Astrocyte (in vitro differentiated cells and primary cell): ENCODE data around the gene PYGB. TPM values are rescaled to one million over a fixed set of nuclear protein-coding genes. Genes with fewer than 3 reads are reported as not detected.

Source experiments
- DNase-seq: peaks from one replicate; pipeline ENCODE4 v3.0.0-alpha.2; 2010; ENCODE audit warnings: low read depth
- FAIRE-seq: peaks from 2 replicates; lab custom pipeline; 2011; peaks lifted over from hg19 to GRCh38; lab: Jason Lieb, UNC
- H2AFZ ChIP-seq: 2 replicates; pipeline ENCODE4 v1.6.0; 2012; ENCODE audit warnings: low read depth, low read length, inconsistent platforms
- H3K27ac ChIP-seq: 2 replicates; pipeline ENCODE4 v1.5.1; 2011; ENCODE audit warnings: low read depth, low read length, inconsistent platforms
- H3K27me3 ChIP-seq: 2 replicates; pipeline ENCODE4 v1.6.0; 2011; ENCODE audit warnings: low read length, inconsistent platforms; ENCODE audit not compliant: insufficient read depth
- H3K36me3 ChIP-seq: 2 replicates; pipeline ENCODE4 v1.5.1; 2011; ENCODE audit warnings: low read length, inconsistent platforms; ENCODE audit not compliant: insufficient read depth
- H3K4me1 ChIP-seq: 2 replicates; pipeline ENCODE4 v1.5.1; 2011; ENCODE audit warnings: low read length, inconsistent platforms; ENCODE audit not compliant: insufficient read depth
- H3K4me2 ChIP-seq: 2 replicates; pipeline ENCODE4 v1.6.0; 2012; ENCODE audit warnings: low read length, inconsistent platforms
- H3K4me3 ChIP-seq: 2 replicates; pipeline ENCODE4 v1.5.1; 2011; ENCODE audit warnings: low read depth, mild to moderate bottlenecking, low read length, inconsistent platforms; ENCODE audit not compliant: insufficient read depth
- H3K79me2 ChIP-seq: 2 replicates; pipeline ENCODE4 v1.6.0; 2012; ENCODE audit warnings: mild to moderate bottlenecking, low read length, inconsistent platforms; ENCODE audit not compliant: insufficient read depth
- H3K9ac ChIP-seq: 2 replicates; pipeline ENCODE4 v1.6.0; 2012; ENCODE audit warnings: mild to moderate bottlenecking, low read length, inconsistent platforms
- H3K9me3 ChIP-seq: 2 replicates; pipeline ENCODE4 v1.5.1; 2012; ENCODE audit warnings: low read depth, mild to moderate bottlenecking, low read length, inconsistent platforms; ENCODE audit not compliant: insufficient read depth
- H4K20me1 ChIP-seq: 2 replicates; pipeline ENCODE4 v1.6.0; 2012; ENCODE audit warnings: low read length, inconsistent platforms; ENCODE audit not compliant: insufficient read depth
- H3K27ac Mint-ChIP-seq: one replicate; pipeline ENCODE4 v1.8.0; 2021; ENCODE audit warnings: mild to moderate bottlenecking, mixed read lengths; ENCODE audit not compliant: unreplicated experiment
- H3K27me3 Mint-ChIP-seq: one replicate; pipeline ENCODE4 v1.8.0; 2021; ENCODE audit warnings: low read depth, mixed read lengths; ENCODE audit not compliant: unreplicated experiment
- H3K36me3 Mint-ChIP-seq: one replicate; pipeline ENCODE4 v1.8.0; 2021; ENCODE audit warnings: low read depth, mixed read lengths; ENCODE audit not compliant: unreplicated experiment
- H3K4me1 Mint-ChIP-seq: one replicate; pipeline ENCODE4 v1.8.0; 2021; ENCODE audit warnings: low read depth, mixed read lengths; ENCODE audit not compliant: unreplicated experiment
- H3K4me3 Mint-ChIP-seq: one replicate; pipeline ENCODE4 v1.8.0; 2021; ENCODE audit warnings: mild to moderate bottlenecking, moderate library complexity, mixed read lengths; ENCODE audit not compliant: unreplicated experiment
- H3K9me3 Mint-ChIP-seq: one replicate; pipeline ENCODE4 v1.8.0; 2021; ENCODE audit warnings: mild to moderate bottlenecking, mixed read lengths; ENCODE audit not compliant: unreplicated experiment
- EZH2 ChIP-seq: IDR thresholded peaks from 2 replicates; pipeline ENCODE4 v1.6.1; 2012; ENCODE audit warnings: mild to moderate bottlenecking, low read length, inconsistent platforms; ENCODE audit not compliant: insufficient read depth
- total RNA-seq: library from RNA; stranded (reverse); gene quantifications from 2 replicates; pipeline ENCODE4 v1.2.1, GENCODE V29; 2021
- TF ChIP-seq, protein P1 (sequence below): IDR thresholded peaks from 2 replicates; pipeline ENCODE4 v1.5.1; 2011; ENCODE audit warnings: low read depth, mild to moderate bottlenecking, inconsistent platforms, low read length, moderate library complexity; ENCODE audit not compliant: insufficient read depth

The PYGB gene
- total RNA-seq, 1 donor from 2014 or later, result 206 TPM

DNA sequence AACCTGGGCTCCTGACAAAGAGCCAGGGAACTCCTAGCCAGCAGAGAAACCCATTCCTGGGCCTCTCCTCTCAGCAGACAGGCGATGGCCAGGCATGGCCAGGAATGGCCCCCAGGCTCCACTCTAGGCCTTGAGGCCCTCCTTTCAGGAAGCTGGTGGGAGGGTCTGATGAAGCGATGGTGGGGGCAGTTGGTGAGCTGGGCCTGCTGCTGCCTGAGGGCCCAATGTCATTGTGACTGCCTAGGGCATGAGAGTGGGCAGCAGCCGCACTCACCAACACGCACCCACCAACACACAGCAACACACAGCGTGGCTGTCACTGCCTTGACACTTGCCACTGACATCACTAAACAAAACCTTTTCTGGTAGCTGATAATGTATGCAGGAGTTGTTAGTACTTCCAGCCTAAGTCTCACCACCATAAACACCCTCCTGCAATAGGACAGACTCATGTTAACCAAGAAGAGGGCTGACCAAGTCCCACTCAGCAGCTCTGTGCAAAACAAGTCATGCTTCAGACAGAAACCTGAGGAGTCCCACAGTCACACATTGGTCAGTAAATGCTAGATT, 73.5 kb downstream of the PYGB start:
- H3K9me3 Mint-ChIP-seq, result no peaks in the 10 kb centered on the region
- H3K4me3 Mint-ChIP-seq, result no peak overlapping the region
- H3K79me2 ChIP-seq, result peaks cover 11% of the 10 kb centered on the region
- no peak for FAIRE-seq
- peaks cover 7% of the 10 kb centered on the region for H3K36me3 Mint-ChIP-seq
- no peak overlapping the region for H3K4me3 ChIP-seq
- H3K27ac Mint-ChIP-seq, result no peak overlapping the region
- H3K36me3 ChIP-seq, result peaks cover 3% of the 10 kb centered on the region
- no peak for DNase-seq
- H3K27me3 Mint-ChIP-seq, result no peaks in the 10 kb centered on the region
- H3K9ac ChIP-seq, result no peak overlapping the region
- H3K9me3 ChIP-seq, result no peaks in the 10 kb centered on the region
- H3K4me2 ChIP-seq, result no peak overlapping the region
- no peaks in the 10 kb centered on the region for H3K4me1 ChIP-seq
- H3K27ac ChIP-seq, result no peak overlapping the region
- no peak overlapping the region for H2AFZ ChIP-seq
- peaks cover 7% of the 10 kb centered on the region for H3K4me1 Mint-ChIP-seq
- H3K27me3 ChIP-seq, result no peaks in the 10 kb centered on the region
- TF ChIP-seq, protein P1, sequence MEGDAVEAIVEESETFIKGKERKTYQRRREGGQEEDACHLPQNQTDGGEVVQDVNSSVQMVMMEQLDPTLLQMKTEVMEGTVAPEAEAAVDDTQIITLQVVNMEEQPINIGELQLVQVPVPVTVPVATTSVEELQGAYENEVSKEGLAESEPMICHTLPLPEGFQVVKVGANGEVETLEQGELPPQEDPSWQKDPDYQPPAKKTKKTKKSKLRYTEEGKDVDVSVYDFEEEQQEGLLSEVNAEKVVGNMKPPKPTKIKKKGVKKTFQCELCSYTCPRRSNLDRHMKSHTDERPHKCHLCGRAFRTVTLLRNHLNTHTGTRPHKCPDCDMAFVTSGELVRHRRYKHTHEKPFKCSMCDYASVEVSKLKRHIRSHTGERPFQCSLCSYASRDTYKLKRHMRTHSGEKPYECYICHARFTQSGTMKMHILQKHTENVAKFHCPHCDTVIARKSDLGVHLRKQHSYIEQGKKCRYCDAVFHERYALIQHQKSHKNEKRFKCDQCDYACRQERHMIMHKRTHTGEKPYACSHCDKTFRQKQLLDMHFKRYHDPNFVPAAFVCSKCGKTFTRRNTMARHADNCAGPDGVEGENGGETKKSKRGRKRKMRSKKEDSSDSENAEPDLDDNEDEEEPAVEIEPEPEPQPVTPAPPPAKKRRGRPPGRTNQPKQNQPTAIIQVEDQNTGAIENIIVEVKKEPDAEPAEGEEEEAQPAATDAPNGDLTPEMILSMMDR, result no peak
- no peak for TF ChIP-seq EZH2
- peaks cover 16% of the 10 kb centered on the region for H4K20me1 ChIP-seq

DNA sequence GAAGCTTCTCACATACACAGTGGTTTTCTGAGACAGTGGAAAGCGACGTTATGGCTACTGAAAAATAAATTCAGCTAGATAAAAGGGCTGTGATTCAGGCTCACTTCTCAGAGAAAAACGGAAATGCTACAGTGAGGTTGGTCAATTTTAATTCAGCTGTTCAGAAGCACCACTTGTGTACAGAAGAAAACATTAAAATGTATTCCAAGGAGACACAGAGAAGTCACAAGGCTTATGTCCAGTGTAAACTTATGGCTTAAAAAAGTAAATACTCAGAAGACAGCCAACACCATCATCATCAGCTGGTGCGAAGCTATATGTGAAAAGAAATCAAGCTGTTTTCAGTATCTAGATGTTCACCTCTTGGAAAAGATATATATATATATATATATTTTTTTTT, 74.1 kb downstream of the PYGB start:
- H3K27me3 Mint-ChIP-seq, result no peaks in the 10 kb centered on the region

More for the DNA sequence above, 74.1 kb downstream of the PYGB start:
- Histone ChIP-seq H3K36me3 (no peaks in the 10 kb centered on the region), H3K4me1 (no peaks in the 10 kb centered on the region), H3K9me3 (no peaks in the 10 kb centered on the region), H3K27ac (no peak overlapping the region), H4K20me1 (peaks cover 16% of the 10 kb centered on the region), H2AFZ (no peak overlapping the region), H3K4me3 (no peak overlapping the region), H3K79me2 (peaks cover 12% of the 10 kb centered on the region), H3K9ac (no peak overlapping the region), H3K27me3 (no peaks in the 10 kb centered on the region), H3K4me2 (no peak overlapping the region)
- TF ChIP-seq EZH2, result no peak
- TF ChIP-seq, protein P1, result no peak
- H3K4me3 Mint-ChIP-seq, result no peak overlapping the region
- peaks cover 10% of the 10 kb centered on the region for H3K4me1 Mint-ChIP-seq
- H3K27ac Mint-ChIP-seq, result no peak overlapping the region
- H3K36me3 Mint-ChIP-seq, result peaks cover 7% of the 10 kb centered on the region
- FAIRE-seq (no peak), DNase-seq (no peak)
- H3K9me3 Mint-ChIP-seq, result no peaks in the 10 kb centered on the region
